ENCODE data around the gene C1orf159.
A peak's percentile ranks its signal among the peaks of the same experiment; 100 is the strongest.
"Not testable (repeated sequence)": the region's sequence is repeated elsewhere in the genome, so short reads cannot be mapped to it uniquely, and the experiment has no call there.

Gene C1orf159

GRCh38 chr1:1058921-1059493, 56.9 kb downstream of the C1orf159 start:
- Histone ChIP-seq H2AFZ (ENCODE audit: low read length) (peak overlapping the region; percentile 94), H2BK120ac (ENCODE audit: low read depth, low read length) (no peak overlapping the region), H4K8ac (ENCODE audit: low read depth, low read length) (no peak overlapping the region), H3K4me2 (ENCODE audit: insufficient read depth, low read length, poor library complexity, severe bottlenecking) (peak overlapping the region; percentile 95), H3K27me3 (ENCODE audit: control insufficient read depth in 3 of 3, insufficient read depth in 3 of 3, low read depth in 1 of 3, low read length in 3 of 3) (peaks cover 4 to 43% (median 41%) of the 10 kb centered on the region in 3 experiments), H3K18ac (ENCODE audit: low read length) (peak overlapping the region; percentile 99), H3K9ac (ENCODE audit: low read depth, low read length, poor library complexity) (peak overlapping the region; percentile 91), H3K14ac (ENCODE audit: low read length) (peak overlapping the region; percentile 82), H3K23ac (ENCODE audit: low read depth, low read length, poor library complexity) (peak overlapping the region; percentile 98), H3K9me3 (replicated peaks in 1 of 2; ENCODE audit: control insufficient read depth in 2 of 2, insufficient read depth in 1 of 2, low read depth in 1 of 2, low read length in 2 of 2) (no peaks in the 10 kb centered on the region), H3K4me1 (ENCODE audit: control insufficient read depth in 2 of 2, insufficient read depth in 1 of 2, low read depth in 1 of 2, low read length in 2 of 2) (peaks cover 26 to 33% of the 10 kb centered on the region in 2 donors), H2BK12ac (ENCODE audit: low read length) (peak overlapping the region; percentile 58), H3K36me3 (replicated peaks in 1 of 2; ENCODE audit: control insufficient read depth in 2 of 2, insufficient read depth in 2 of 2, low read length in 2 of 2) (peaks cover 6 to 13% of the 10 kb centered on the region in 2 donors), H3K79me1 (ENCODE audit: low read depth, low read length) (peaks cover 2% of the 10 kb centered on the region), H4K91ac (ENCODE audit: low read depth, low read length, poor library complexity) (no peak overlapping the region), H3K4ac (ENCODE audit: low read length) (no peak overlapping the region), H3K27ac (replicated peaks; ENCODE audit: low read length) (no peak overlapping the region), H2AK5ac (ENCODE audit: low read depth, low read length) (peak overlapping the region; percentile 99), H3K4me3 (ENCODE audit: low read length in 2 of 2) (peak overlapping the region; percentile 46 to 82), H2BK15ac (ENCODE audit: low read length) (peak overlapping the region; percentile 91), H2BK5ac (ENCODE audit: low read length) (peak overlapping the region; percentile 39)
- no peak for DNase-seq (ENCODE audit: low spot score)
- no CpG with 5 or more reads among the region's 48 CpGs for WGBS, 2 donors (ENCODE audit: extremely low coverage in 2 of 2, insufficient read length in 2 of 2, insufficient replicate concordance in 1 of 2)

- H3K4ac ChIP-seq (ENCODE audit: low read length): no peak overlapping the region
- H2BK12ac ChIP-seq (ENCODE audit: low read length): peak overlapping the region; percentile 58
- H3K4me3 ChIP-seq (ENCODE audit: low read length in 2 of 2): peak overlapping the region; percentile 46 to 82
- peaks cover 12 to 21% of the 10 kb centered on the region in 2 donors for H3K36me3 ChIP-seq (replicated peaks in 1 of 2; ENCODE audit: control insufficient read depth in 2 of 2, insufficient read depth in 2 of 2, low read length in 2 of 2)
- H3K23ac ChIP-seq (ENCODE audit: low read depth, low read length, poor library complexity): peak overlapping the region; percentile 98
- H3K27ac ChIP-seq (replicated peaks; ENCODE audit: low read length): no peak overlapping the region
- peak overlapping the region; percentile 94 for H2AFZ ChIP-seq (ENCODE audit: low read length)
- peak overlapping the region; percentile 71 for H3K14ac ChIP-seq (ENCODE audit: low read length)
- H3K4me2 ChIP-seq (ENCODE audit: insufficient read depth, low read length, poor library complexity, severe bottlenecking): peak overlapping the region; percentile 95
- DNase-seq (ENCODE audit: low spot score): no peak
- H3K79me1 ChIP-seq (ENCODE audit: low read depth, low read length): peaks cover 2% of the 10 kb centered on the region
- H3K27me3 ChIP-seq (ENCODE audit: control insufficient read depth in 3 of 3, insufficient read depth in 3 of 3, low read depth in 1 of 3, low read length in 3 of 3): peaks cover 4 to 39% (median 36%) of the 10 kb centered on the region in 3 experiments
- H2AK5ac ChIP-seq (ENCODE audit: low read depth, low read length): peak overlapping the region; percentile 99
- peak overlapping the region; percentile 99 for H3K18ac ChIP-seq (ENCODE audit: low read length)
- H2BK120ac ChIP-seq (ENCODE audit: low read depth, low read length): no peak overlapping the region
- H2BK5ac ChIP-seq (ENCODE audit: low read length): peak overlapping the region; percentile 39
- H3K4me1 ChIP-seq (ENCODE audit: control insufficient read depth in 2 of 2, insufficient read depth in 1 of 2, low read depth in 1 of 2, low read length in 2 of 2): peaks cover 20 to 26% of the 10 kb centered on the region in 2 donors
- peak overlapping the region; percentile 91 for H3K9ac ChIP-seq (ENCODE audit: low read depth, low read length, poor library complexity)
- no peak overlapping the region for H4K8ac ChIP-seq (ENCODE audit: low read depth, low read length)
- peak overlapping the region; percentile 91 for H2BK15ac ChIP-seq (ENCODE audit: low read length)
- WGBS, 2 donors (ENCODE audit: extremely low coverage in 2 of 2, insufficient read length in 2 of 2, insufficient replicate concordance in 1 of 2): no CpG with 5 or more reads among the region's 24 CpGs
- H4K91ac ChIP-seq (ENCODE audit: low read depth, low read length, poor library complexity): peak overlapping the region; percentile 85
- H3K9me3 ChIP-seq (replicated peaks in 1 of 2; ENCODE audit: control insufficient read depth in 2 of 2, insufficient read depth in 1 of 2, low read depth in 1 of 2, low read length in 2 of 2): no peaks in the 10 kb centered on the region
These were observed 57.6 kb downstream of the C1orf159 start for GRCh38 chr1:1058088-1058905.

- peaks cover 4 to 33% (median 31%) of the 10 kb centered on the region in 3 experiments for H3K27me3 ChIP-seq (ENCODE audit: control insufficient read depth in 3 of 3, insufficient read depth in 3 of 3, low read depth in 1 of 3, low read length in 3 of 3)
- peaks cover 17 to 26% of the 10 kb centered on the region in 2 donors for H3K36me3 ChIP-seq (replicated peaks in 1 of 2; ENCODE audit: control insufficient read depth in 2 of 2, insufficient read depth in 2 of 2, low read length in 2 of 2)
- H3K79me1 ChIP-seq (ENCODE audit: low read depth, low read length); H2AFZ ChIP-seq (ENCODE audit: low read length); H2BK15ac ChIP-seq (ENCODE audit: low read length); H4K91ac ChIP-seq (ENCODE audit: low read depth, low read length, poor library complexity); H2BK12ac ChIP-seq (ENCODE audit: low read length); H3K4ac ChIP-seq (ENCODE audit: low read length); DNase-seq (ENCODE audit: low spot score); H3K9ac ChIP-seq (ENCODE audit: low read depth, low read length, poor library complexity); H3K4me3 ChIP-seq (ENCODE audit: low read length in 2 of 2); H3K27ac ChIP-seq (replicated peaks; ENCODE audit: low read length); H3K18ac ChIP-seq (ENCODE audit: low read length); H3K9me3 ChIP-seq (replicated peaks in 1 of 2; ENCODE audit: control insufficient read depth in 2 of 2, insufficient read depth in 1 of 2, low read depth in 1 of 2, low read length in 2 of 2); H2BK120ac ChIP-seq (ENCODE audit: low read depth, low read length); H2BK5ac ChIP-seq (ENCODE audit: low read length); H3K14ac ChIP-seq (ENCODE audit: low read length); H3K23ac ChIP-seq (ENCODE audit: low read depth, low read length, poor library complexity); H2AK5ac ChIP-seq (ENCODE audit: low read depth, low read length); H3K4me2 ChIP-seq (ENCODE audit: insufficient read depth, low read length, poor library complexity, severe bottlenecking); H4K8ac ChIP-seq (ENCODE audit: low read depth, low read length): not testable (repeated sequence)
- peaks cover 18 to 20% of the 10 kb centered on the region in 2 donors for H3K4me1 ChIP-seq (ENCODE audit: control insufficient read depth in 2 of 2, insufficient read depth in 1 of 2, low read depth in 1 of 2, low read length in 2 of 2)
- WGBS, 2 donors (ENCODE audit: extremely low coverage in 2 of 2, insufficient read length in 2 of 2, insufficient replicate concordance in 1 of 2): no CpG with 5 or more reads among the region's 15 CpGs
These were observed 58.2 kb downstream of the C1orf159 start for GRCh38 chr1:1057769-1058087.
